ENCODE measurements around the gene EMILIN2.

The EMILIN2 gene

DNA sequence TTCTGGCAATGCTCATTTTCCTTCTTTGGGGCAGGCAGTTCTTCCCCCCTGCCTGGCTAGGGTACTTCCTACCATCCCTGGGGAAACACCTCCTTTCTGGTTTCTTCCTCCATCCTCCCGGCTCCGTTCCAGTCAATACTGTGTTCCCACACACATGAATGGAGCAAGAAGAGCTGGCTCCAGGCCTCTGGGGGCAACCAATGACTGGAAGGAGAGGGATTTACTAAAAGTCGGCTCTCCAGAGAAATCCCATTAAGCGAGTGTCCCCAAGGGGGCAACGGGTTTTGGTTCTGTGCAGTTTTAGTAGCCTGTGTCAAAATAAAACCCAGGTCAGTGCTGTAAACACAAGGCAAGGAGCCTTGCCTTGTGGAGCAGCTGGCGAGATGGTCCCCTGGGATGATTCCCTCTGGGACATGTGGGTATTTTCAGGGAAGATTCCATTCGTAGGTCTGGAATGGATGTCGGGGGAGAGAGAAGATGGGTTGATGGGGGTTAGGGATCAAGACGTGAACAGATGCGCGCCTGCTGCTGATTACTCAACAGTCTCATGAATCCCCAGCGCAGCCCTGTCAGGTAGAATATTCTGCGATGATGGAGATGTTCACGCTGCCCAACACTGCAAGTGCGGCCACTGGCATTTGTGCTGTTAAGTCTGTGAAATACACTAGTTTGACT is 32.0 kb downstream of the EMILIN2 start:
- DNase-seq (ENCODE audit: low read depth in 2 of 2): no peak

DNA sequence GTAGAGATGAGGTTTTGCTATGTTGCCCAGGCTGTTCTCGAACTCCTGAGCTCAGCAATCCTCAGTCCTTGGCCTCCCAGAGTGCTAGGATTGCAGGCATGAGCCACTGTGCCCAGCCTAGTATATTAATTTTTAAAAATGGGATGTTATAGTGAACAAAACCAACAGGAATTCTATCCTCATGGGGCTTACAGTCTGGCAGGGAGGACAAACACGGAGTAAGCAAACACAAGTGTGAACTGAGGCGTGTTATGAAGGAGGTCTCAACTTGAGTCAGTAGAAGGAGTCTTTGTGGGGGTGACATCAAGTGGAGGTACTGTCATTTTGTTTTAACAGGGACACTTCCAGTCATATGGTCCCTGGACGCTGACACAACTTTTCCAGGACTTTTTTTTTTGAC is 33.1 kb downstream of the EMILIN2 start:
- no peak for DNase-seq (ENCODE audit: low read depth in 2 of 2)

DNA sequence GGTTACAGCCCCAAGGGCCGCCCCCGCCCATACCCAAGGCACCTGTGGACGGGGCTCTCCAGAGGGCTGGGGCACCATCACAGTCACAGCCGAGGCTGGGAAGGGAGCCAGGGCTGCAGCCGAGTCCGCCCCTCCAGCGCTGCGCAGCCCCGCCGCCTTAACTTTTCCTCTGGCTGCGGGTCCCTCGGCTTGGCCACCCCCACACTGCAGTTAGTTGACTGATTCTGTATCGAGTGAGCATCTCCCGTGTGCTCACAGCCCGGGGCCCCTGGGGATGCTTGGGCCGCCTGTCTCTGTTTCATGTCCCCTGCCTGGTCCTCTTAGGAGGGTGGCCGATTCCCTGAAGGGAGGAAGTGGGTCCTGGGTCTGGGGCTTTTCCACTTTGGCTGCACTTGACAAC is 33.7 kb downstream of the EMILIN2 start:
- DNase-seq (ENCODE audit: low read depth in 2 of 2): no peak

DNA sequence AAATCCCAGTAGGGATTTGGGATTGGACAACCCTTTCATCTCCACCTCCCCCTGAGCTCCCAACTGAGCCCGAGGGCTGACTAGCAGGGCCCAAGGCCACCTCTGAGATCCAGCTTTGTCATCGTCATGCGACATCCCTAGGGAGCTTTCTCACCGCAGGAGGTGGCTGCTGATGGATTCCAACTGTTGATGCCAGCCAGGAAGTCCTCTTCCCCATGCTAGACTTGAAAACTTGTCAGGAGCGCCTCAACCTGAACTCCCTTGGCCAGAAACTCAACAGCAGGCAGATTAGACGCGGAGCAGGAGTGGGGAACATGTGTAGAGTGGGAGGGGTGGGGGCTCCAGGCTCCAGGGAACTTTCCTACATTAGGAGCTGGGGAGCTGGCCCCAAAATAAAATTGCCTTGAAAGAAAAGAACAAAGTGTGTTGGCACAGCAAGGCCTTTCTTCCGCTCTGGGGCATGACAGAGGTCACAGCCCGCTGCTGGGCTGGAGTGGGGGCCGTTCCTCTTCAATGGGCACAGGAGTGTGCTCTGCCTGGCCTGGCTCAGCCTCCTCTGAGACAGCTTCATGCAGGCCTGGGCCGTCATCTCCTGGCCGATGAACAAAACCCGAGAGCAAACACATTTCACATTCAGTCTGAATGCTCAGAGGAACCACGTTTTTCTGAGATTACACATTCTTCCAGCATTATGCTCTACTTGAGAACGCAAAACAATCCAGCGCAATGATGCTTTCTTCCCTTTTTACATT is 34.5 kb downstream of the EMILIN2 start:
- no peak for DNase-seq (ENCODE audit: low read depth in 2 of 2)

DNA sequence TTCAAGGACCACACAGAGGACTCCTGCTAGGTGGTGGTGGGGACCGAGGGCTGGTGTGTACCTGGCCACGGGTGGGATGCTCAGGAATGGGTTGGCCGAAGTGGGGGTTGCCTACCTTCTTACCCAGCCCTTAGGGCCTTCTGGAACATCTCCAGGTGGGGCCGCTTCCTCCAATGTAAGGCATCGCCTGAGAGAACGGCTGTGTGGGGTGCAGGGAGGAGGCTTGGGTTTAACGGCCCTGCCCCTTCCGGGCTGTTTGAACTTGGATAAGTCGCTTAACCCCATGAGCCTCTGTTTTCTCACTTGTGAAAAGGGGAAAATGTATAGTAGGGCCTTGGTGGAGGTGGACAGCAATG is 35.0 kb downstream of the EMILIN2 start:
- no peak for DNase-seq (ENCODE audit: low read depth in 2 of 2)

DNA sequence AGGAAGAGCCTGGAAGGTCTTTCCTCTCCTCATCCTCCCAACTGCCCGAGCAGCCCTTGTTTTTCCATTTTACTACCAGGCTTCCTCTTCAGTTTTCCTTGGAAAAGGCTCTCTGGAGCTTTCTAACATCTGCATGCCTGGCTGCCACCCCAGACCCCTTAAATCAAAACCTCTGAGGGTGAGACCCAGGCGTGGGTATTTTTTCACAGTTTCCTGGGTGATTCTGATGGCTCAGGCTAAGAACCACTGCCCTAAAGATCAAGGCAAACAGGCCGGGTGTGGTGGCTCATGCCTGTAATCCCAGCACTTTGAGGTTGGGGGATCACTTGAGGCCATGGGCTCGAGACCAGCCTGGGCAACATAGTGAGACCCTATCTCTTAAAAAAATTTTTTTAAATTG is 35.4 kb downstream of the EMILIN2 start:
- DNase-seq (ENCODE audit: low read depth in 2 of 2): no peak

DNA sequence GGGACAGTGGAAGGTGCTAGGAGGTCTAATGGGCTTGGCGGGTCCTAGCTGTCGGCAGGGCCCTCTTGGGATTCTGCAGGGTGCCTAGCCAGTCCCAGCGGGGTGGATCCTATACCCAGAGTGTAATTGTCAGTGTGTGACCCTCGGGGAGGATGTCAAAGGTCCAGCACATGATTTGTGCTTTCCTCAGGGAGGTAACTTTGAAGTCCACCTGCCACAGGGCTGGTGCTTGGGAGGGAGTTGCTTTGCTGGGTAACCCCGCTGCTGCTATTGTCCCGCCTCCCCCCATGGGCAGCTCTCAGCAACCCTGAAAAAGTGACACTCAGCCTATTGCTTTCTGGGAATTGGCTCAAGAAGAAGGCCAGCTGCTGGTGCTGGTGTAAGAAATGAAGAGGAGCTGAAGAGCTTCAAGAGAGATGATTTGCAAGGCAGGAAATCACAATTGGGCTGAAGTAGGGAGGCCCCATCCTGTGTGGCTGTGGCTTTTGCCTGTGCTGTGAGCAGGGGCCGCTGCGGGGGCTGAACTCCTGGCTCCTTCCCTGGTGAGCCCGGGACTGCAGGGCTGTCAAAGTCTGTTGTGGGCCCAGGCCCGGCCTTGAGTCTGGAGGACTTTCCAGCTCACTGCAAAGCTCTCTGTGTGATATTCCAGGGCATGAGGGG is 36.4 kb downstream of the EMILIN2 start:
- peak; percentile 23 for DNase-seq (ENCODE audit: low read depth in 2 of 2)

DNA sequence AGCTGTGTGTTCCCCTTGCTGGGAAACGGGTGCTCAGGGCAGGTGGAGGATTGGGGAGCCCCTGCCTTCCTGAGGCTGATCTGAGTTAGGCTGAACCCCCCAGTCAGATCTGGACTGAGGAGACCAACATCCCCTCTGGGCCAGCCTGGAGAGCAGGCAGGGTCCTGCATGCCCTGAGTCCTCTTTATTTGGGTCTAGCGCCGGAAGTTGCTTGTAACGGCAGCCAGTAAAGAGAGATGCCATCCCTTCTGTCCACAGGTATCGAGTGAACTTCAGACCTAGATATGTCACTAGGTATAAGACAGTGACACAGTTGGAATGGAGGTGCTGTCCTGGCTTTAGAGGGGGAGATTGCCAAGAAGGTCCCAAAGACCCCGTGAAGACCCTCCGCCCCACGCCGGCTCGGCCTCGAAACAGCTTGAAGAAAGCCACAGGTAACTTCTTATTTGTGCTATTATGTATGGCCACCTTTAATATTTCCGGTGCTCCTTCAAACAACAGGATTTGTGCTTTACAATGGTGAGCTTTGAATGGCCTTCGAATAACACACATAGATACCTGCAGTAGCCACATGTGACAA is 38.0 kb downstream of the EMILIN2 start:
- no peak for DNase-seq (ENCODE audit: low read depth in 2 of 2)

DNA sequence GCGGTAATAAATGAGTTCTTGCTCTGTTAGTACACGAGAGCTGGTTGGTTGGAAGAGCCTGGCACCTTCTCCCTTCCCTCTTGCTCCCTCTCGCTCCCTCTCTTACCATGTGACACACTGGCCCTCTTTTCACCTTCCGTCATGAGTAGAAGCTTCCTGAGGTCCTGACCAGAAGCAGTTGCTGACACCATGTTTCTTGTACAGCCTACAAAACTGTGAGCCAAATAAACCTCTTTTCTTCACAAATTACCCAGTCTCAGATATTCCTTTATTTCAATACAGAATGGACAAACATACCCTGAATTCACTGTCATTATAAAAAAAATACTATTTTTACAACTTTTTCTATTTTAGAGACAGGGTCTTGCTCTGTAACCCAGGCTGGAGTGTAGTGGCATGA is 40.7 kb downstream of the EMILIN2 start:
- DNase-seq (ENCODE audit: low read depth in 2 of 2): no peak

DNA sequence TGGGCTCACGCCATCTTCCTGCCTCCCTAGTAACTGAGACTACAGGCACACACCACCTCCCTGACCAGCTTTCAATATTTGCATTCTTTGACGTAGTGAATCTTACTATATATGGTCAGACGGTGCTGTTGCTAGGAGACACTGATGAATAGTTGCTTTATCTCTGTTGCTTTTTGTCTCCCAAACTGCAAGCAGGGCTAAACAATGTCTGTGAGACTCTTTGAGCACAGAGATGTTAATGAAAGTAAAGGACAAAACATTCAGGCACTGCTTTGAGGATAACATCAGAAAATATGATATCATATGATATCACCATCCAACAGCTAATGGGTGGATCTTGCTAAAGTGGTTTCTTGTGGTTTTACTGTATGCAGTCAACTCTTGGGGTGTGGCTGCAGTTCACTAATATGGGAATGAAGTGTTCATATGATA is 43.0 kb downstream of the EMILIN2 start:
- DNase-seq (ENCODE audit: low read depth in 2 of 2): no peak

DNA sequence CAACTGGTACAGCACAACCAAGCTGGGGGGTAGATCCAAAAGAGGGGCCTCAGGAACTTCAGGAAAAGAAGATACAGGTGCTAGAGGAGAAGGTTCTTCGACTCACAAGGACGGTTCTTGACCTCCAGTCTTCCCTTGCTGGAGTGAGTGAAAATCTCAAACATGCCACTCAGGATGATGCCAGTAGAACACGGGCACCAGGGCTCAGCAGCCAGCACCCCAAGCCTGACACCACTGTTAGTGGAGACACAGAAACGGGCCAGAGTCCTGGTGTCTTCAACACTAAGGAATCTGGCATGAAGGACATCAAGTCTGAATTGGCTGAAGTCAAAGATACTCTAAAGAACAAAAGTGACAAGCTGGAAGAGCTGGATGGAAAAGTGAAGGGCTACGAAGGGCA is 43.8 kb downstream of the EMILIN2 start:
- DNase-seq (ENCODE audit: low read depth in 2 of 2): no peak

DNA sequence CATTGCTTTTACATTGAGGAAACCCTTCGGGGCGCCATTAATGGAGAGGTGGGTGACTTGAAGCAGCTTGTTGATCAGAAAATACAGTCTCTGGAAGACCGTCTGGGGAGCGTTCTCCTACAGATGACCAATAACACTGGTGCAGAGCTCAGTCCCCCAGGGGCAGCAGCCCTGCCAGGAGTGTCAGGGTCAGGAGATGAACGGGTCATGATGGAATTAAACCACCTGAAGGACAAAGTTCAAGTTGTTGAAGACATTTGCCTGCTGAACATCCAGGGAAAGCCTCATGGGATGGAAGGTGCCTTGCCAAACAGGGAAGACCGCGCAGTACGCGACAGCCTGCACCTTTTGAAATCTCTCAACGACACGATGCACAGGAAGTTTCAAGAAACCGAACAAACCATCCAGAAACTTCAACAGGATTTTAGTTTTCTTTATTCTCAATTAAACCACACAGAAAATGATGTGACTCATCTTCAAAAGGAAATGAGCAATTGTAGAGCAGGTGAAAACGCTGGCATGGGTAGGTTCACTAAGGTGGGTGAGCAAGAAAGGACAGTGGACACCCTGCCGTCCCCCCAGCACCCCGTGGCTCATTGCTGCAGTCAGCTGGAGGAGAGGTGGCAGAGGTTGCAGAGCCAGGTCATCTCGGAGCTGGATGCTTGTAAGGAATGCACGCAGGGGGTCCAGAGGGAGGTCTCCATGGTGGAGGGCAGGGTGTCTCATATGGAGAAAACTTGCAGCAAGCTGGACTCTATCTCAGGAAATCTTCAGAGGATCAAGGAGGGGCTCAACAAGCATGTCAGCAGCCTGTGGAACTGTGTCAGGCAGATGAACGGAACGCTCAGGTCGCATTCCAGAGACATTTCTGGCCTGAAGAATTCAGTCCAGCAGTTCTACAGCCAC is 45.0 kb downstream of the EMILIN2 start:
- no peak for DNase-seq (ENCODE audit: low read depth in 2 of 2)

DNA sequence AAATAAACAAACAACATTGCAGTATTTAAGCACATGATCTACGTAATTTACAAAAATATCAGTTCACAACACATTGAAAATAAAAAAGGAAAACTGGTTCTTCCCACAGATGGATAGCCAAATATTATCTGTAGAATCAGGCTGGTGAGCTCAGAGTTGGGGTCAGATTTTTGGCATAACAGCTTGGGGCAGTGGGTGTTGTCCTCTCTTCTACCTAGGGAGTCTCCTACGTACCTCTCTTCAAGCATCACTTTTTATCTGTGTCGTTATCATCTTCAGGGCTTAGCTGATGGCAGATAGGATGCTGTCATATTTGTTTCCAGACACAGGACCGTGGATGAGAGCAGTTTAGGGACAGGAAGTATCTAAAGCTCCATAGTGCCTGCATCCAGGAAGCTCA is 46.2 kb downstream of the EMILIN2 start:
- no peak for DNase-seq (ENCODE audit: low read depth in 2 of 2)

DNA sequence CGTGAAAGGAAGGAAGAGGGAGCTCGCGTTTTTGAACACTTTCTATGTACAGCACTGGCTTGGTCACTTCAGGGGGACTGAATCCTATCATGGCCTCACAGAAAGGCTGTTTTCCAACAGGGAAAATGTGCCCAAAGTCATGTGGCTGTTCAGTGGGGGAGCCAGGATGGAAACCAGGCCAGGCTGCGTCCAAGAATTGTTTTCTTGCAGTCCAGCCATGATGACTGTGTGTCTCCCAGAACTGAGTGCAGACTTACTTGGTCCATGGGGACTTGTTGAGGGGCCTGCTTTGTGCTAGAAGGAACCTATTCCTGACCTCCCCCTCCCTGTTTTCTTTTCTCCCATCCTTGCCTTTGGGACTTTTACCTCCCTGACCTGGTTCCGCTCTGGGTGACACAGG is 46.9 kb downstream of the EMILIN2 start:
- DNase-seq (ENCODE audit: low read depth in 2 of 2): no peak

DNA sequence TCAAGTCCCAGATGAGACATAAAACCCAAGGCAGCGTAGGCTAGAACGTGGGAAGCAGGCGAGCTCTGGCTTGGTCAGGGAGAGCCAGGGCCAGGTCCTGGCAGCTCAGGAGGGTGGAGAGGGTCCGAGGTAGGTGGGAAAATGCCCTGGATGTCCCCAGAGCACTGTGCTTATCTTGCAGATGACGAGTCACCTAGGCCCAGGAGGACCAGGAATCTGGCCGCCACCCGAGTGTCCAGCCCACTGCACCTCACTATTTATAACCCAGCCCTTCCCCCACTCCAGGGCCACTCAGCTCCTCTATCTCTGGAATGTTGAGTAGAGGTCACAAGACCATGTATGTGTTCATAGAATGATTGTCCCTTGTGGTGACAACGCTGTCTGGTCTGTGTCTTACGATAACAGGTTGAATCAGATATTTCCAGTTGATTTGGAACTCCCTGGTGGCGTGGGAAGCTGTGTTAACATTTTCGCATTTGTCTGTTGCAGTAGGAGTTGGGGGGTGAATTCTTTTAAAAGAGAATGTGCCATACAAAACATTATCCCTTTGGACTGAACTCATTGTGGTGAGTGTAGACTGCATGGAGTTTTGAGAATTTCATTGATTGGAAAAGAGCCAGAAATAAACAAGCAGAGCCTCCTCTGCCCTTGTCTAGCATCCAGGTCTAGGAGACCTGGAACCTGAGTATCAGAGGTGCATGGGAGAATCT is 47.5 kb downstream of the EMILIN2 start:
- DNase-seq (ENCODE audit: low read depth in 2 of 2): no peak

DNA sequence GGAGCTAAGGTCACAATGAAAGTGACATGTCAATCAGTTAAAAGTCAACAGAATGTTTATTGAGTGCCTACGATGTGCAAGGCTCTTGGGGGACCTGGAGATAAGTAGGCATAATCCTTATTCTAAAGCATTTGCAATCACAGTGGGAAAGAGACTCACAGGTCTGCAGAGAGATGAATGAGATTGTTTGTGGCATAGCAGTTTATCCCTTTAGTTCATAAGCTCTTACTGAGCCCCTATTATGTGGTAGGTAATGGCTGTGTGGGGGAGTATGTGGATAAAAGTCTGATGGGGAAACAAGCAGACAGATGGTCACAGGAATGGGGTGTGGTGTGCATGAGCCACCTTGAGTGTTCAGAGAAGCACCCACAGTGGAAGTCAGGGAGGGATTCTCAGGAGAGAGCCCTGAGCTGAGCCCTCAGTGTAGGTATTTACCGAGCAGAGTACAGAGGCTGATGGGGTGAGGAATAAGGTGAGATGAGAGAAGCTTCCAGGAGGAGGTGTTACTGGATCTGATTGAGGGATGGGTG is 48.1 kb downstream of the EMILIN2 start:
- DNase-seq (ENCODE audit: low read depth in 2 of 2): no peak

DNA sequence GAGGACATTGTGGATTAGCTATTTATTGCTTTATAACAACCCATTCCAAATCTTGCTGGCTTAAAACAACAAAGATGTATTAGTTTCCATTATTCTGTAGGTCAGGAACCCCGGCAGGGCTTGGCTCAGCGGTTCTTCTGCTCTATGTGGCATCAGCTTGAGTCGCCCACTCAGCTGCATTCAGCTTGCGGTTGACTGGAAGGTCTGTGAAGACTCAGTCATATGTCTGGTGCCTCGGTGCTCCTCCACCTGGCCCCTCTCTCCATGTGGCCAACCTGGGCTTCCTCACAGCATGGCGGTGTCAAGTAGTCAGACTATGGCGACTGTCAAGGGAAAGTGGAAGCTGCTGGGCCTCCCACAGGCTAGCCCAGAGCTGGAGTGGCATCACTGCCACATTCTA is 48.6 kb downstream of the EMILIN2 start:
- DNase-seq (ENCODE audit: low read depth in 2 of 2): no peak

DNA sequence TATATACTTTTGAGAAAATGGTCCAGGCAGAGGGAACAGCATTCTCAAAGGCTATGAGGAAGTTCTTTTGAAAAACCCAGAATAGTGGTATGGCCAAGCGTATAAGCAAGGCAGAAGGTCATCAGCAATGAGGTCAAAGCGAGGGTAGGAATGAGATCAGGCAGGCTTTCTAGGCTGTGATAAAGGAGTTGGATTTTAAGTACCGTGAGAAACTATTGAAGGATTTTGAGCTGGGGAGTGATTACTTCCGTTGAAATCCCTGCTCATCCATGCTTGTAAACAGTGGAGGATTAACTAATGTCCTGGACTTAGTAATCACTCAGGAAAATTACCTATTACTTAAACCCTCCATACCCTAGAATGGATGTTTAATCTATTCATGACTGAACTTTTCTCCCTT is 50.2 kb downstream of the EMILIN2 start:
- no peak for DNase-seq (ENCODE audit: low read depth in 2 of 2)

DNA sequence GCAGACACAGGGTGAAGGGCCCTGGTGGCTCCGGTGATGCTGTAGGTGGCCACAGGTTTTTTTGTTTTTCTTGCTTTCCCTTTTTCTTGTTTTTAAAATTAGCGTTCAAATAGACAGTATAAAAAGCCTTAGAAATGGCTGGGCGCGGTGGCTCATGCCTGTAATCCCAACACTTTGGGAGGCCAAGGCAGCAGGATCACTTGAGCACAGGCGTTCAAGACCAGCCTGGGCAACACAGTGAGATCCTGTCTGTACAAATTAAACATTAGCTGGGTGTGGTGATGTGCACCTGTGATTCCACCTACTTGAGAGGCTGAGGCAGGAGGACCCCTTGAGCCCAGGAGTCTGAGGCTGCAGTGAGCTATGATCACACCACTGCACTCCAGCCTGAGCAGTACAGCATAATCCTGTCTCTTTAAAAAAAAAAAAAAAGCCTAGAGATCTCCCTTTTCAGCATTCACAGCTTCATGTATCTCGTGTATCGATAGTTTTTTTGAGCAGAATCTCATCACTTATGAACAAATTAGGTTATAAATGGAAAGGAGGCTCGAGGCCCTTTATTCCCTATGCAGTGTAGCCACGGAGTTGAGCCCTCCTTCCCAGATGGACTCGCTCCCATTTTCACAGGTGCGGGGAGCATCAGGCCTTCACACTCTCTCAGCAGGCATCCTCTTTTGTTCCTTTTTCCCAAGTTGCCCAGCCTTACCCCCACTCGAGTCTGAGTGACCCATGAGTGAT is 50.8 kb downstream of the EMILIN2 start:
- DNase-seq (ENCODE audit: low read depth in 2 of 2): no peak

DNA sequence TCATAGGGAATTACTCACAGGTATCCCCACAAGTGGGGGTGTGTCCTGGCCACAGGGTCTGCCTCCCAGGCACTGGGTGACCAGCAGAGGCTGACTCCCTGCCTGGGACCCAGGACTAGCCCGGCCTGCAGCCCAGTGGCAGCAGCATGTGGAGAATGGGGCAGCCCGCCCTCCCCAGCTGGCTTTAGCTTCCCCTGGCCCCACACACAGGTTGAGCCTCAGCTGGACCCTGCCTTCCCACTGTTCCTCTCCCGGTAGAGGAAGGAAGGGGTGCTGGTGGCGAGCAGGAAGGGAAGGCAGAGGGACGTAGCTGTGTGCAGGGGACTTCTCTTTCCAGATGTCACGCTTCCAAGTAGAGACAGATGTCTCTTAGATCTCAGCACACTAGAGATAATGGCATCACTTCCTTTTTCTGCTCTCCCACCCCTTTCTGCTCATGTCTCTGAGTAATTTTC is 51.4 kb downstream of the EMILIN2 start:
- DNase-seq (ENCODE audit: low read depth in 2 of 2): no peak

Data from stimulated activated CD8-positive, alpha-beta memory T cell treated with anti-CD3 and anti-CD28 coated beads, Interleukin-15, amount 100 ng/mL, for 48 hours (primary cell).